Measurements from ENCODE around the gene MALRD1. TPM values are rescaled to one million over a fixed set of nuclear protein-coding genes. Genes with fewer than 3 reads are reported as not detected.
A peak's percentile ranks its signal among the peaks of the same experiment; 100 is the strongest.
"Not testable (repeated sequence)": the region's sequence is repeated elsewhere in the genome, so short reads cannot be mapped to it uniquely, and the experiment has no call there.

MALRD1 gene
- total and polyA plus RNA-seq, 2 donors, result 0.27 to 2.5 TPM

GRCh38 chr10:19493917-19494316 lies 445.3 kb downstream of the MALRD1 start:
- 97% methylated on average over 3 of the region's 3 CpGs for WGBS
- Histone ChIP-seq H3K36me3 (ENCODE audit: control insufficient read depth in 2 of 2, insufficient read depth in 2 of 2, low read length in 1 of 2) (no peaks in the 10 kb centered on the region), H3K4me3 (ENCODE audit: low read length in 2 of 2) (no peak overlapping the region), H3K4me1 (ENCODE audit: control insufficient read depth in 2 of 2, insufficient read depth in 2 of 2, low read length in 2 of 2) (no peaks in the 10 kb centered on the region), H3K27ac (ENCODE audit: low read depth in 1 of 2, low read length in 1 of 2) (no peak overlapping the region), H3K9me3 (ENCODE audit: control insufficient read depth in 2 of 2, insufficient read depth in 1 of 2, low read length in 1 of 2) (no peaks in the 10 kb centered on the region), H3K27me3 (ENCODE audit: control insufficient read depth in 2 of 2, insufficient read depth in 1 of 2, low read length in 1 of 2) (no peaks in the 10 kb centered on the region)
- DNase-seq (ENCODE audit: low read depth in 6 of 9, low spot score in 9 of 9), result no peak

- Histone ChIP-seq H3K9me3 (ENCODE audit: control insufficient read depth in 2 of 2, insufficient read depth in 1 of 2, low read length in 1 of 2) (no peaks in the 10 kb centered on the region), H3K4me1 (ENCODE audit: control insufficient read depth in 2 of 2, insufficient read depth in 2 of 2, low read length in 2 of 2) (no peaks in the 10 kb centered on the region), H3K36me3 (ENCODE audit: control insufficient read depth in 2 of 2, insufficient read depth in 2 of 2, low read length in 1 of 2) (no peaks in the 10 kb centered on the region), H3K4me3 (ENCODE audit: low read length in 2 of 2) (no peak overlapping the region), H3K27ac (ENCODE audit: low read depth in 1 of 2, low read length in 1 of 2) (no peak overlapping the region), H3K27me3 (ENCODE audit: control insufficient read depth in 2 of 2, insufficient read depth in 1 of 2, low read length in 1 of 2) (no peaks in the 10 kb centered on the region)
- 96% methylated on average over 4 of the region's 4 CpGs for WGBS
- DNase-seq (ENCODE audit: low read depth in 6 of 9, low spot score in 9 of 9), result no peak
Measured at GRCh38 chr10:19497026-19497425, 448.4 kb downstream of the MALRD1 start.

GRCh38 chr10:19498393-19499290 lies 450.0 kb downstream of the MALRD1 start:
- Histone ChIP-seq H3K4me3 (ENCODE audit: low read length in 2 of 2) (no peak overlapping the region), H3K27ac (ENCODE audit: low read depth in 1 of 2, low read length in 1 of 2) (no peak overlapping the region), H3K36me3 (ENCODE audit: control insufficient read depth in 2 of 2, insufficient read depth in 2 of 2, low read length in 1 of 2) (no peaks in the 10 kb centered on the region), H3K4me1 (ENCODE audit: control insufficient read depth in 2 of 2, insufficient read depth in 2 of 2, low read length in 2 of 2) (no peaks in the 10 kb centered on the region), H3K27me3 (ENCODE audit: control insufficient read depth in 2 of 2, insufficient read depth in 1 of 2, low read length in 1 of 2) (no peaks in the 10 kb centered on the region), H3K9me3 (ENCODE audit: control insufficient read depth in 2 of 2, insufficient read depth in 1 of 2, low read length in 1 of 2) (no peaks in the 10 kb centered on the region)
- DNase-seq (ENCODE audit: low read depth in 6 of 9, low spot score in 9 of 9), result no peak
- 86% methylated on average over 1 of the region's 1 CpG for WGBS

GRCh38 chr10:19499291-19499770 lies 450.7 kb downstream of the MALRD1 start:
- H3K9me3 ChIP-seq (ENCODE audit: control insufficient read depth in 2 of 2, insufficient read depth in 1 of 2, low read length in 1 of 2), result no peaks in the 10 kb centered on the region
- DNase-seq (ENCODE audit: low read depth in 6 of 9, low spot score in 9 of 9), result no peak
- no peaks in the 10 kb centered on the region for H3K4me1 ChIP-seq (ENCODE audit: control insufficient read depth in 2 of 2, insufficient read depth in 2 of 2, low read length in 2 of 2)
- WGBS, result 95% methylated on average over 1 of the region's 1 CpG
- no peak overlapping the region for H3K27ac ChIP-seq (ENCODE audit: low read depth in 1 of 2, low read length in 1 of 2)
- no peaks in the 10 kb centered on the region for H3K36me3 ChIP-seq (ENCODE audit: control insufficient read depth in 2 of 2, insufficient read depth in 2 of 2, low read length in 1 of 2)
- no peak overlapping the region for H3K4me3 ChIP-seq (ENCODE audit: low read length in 2 of 2)
- H3K27me3 ChIP-seq (ENCODE audit: control insufficient read depth in 2 of 2, insufficient read depth in 1 of 2, low read length in 1 of 2), result no peaks in the 10 kb centered on the region

GRCh38 chr10:19500959-19501358 lies 452.4 kb downstream of the MALRD1 start:
- 88% methylated on average over 1 of the region's 1 CpG for WGBS
- Histone ChIP-seq H3K4me3 (ENCODE audit: low read length in 2 of 2) (no peak overlapping the region), H3K27me3 (ENCODE audit: control insufficient read depth in 2 of 2, insufficient read depth in 1 of 2, low read length in 1 of 2) (no peaks in the 10 kb centered on the region), H3K9me3 (ENCODE audit: control insufficient read depth in 2 of 2, insufficient read depth in 1 of 2, low read length in 1 of 2) (no peaks in the 10 kb centered on the region), H3K36me3 (ENCODE audit: control insufficient read depth in 2 of 2, insufficient read depth in 2 of 2, low read length in 1 of 2) (no peaks in the 10 kb centered on the region), H3K27ac (ENCODE audit: low read depth in 1 of 2, low read length in 1 of 2) (peak overlapping the region in 1 of 2 donors; percentile 31), H3K4me1 (ENCODE audit: control insufficient read depth in 2 of 2, insufficient read depth in 2 of 2, low read length in 2 of 2) (no peaks in the 10 kb centered on the region)
- no peak for DNase-seq (ENCODE audit: low read depth in 6 of 9, low spot score in 9 of 9)

GRCh38 chr10:19505320-19506312 lies 457.0 kb downstream of the MALRD1 start:
- H3K27me3 ChIP-seq (ENCODE audit: control insufficient read depth in 2 of 2, insufficient read depth in 1 of 2, low read length in 1 of 2), result no peaks in the 10 kb centered on the region
- H3K36me3 ChIP-seq (ENCODE audit: control insufficient read depth in 2 of 2, insufficient read depth in 2 of 2, low read length in 1 of 2), result no peaks in the 10 kb centered on the region
- no peak overlapping the region for H3K4me3 ChIP-seq (ENCODE audit: low read length in 2 of 2)
- no peaks in the 10 kb centered on the region for H3K4me1 ChIP-seq (ENCODE audit: control insufficient read depth in 2 of 2, insufficient read depth in 2 of 2, low read length in 2 of 2)
- no peak overlapping the region for H3K27ac ChIP-seq (ENCODE audit: low read depth in 1 of 2, low read length in 1 of 2)
- 94% methylated on average over 6 of the region's 6 CpGs for WGBS
- DNase-seq (ENCODE audit: low read depth in 6 of 9, low spot score in 9 of 9), result no peak
- H3K9me3 ChIP-seq (ENCODE audit: control insufficient read depth in 2 of 2, insufficient read depth in 1 of 2, low read length in 1 of 2), result no peaks in the 10 kb centered on the region

- H3K9me3 ChIP-seq (ENCODE audit: control insufficient read depth in 2 of 2, insufficient read depth in 1 of 2, low read length in 1 of 2); H3K27me3 ChIP-seq (ENCODE audit: control insufficient read depth in 2 of 2, insufficient read depth in 1 of 2, low read length in 1 of 2); H3K4me1 ChIP-seq (ENCODE audit: control insufficient read depth in 2 of 2, insufficient read depth in 2 of 2, low read length in 2 of 2); H3K36me3 ChIP-seq (ENCODE audit: control insufficient read depth in 2 of 2, insufficient read depth in 2 of 2, low read length in 1 of 2); H3K4me3 ChIP-seq (ENCODE audit: low read length in 2 of 2); DNase-seq (ENCODE audit: low read depth in 6 of 9, low spot score in 9 of 9); H3K27ac ChIP-seq (ENCODE audit: low read depth in 1 of 2, low read length in 1 of 2): not testable (repeated sequence)
- 80% methylated on average over 8 of the region's 8 CpGs for WGBS
Measured at GRCh38 chr10:19510005-19510732, 461.6 kb downstream of the MALRD1 start.

- H3K27ac ChIP-seq (ENCODE audit: low read depth in 1 of 2, low read length in 1 of 2), result no peak overlapping the region
- no peaks in the 10 kb centered on the region for H3K4me1 ChIP-seq (ENCODE audit: control insufficient read depth in 2 of 2, insufficient read depth in 2 of 2, low read length in 2 of 2)
- peaks cover 0 to 5% of the 10 kb centered on the region in 2 donors for H3K9me3 ChIP-seq (ENCODE audit: control insufficient read depth in 2 of 2, insufficient read depth in 1 of 2, low read length in 1 of 2)
- H3K27me3 ChIP-seq (ENCODE audit: control insufficient read depth in 2 of 2, insufficient read depth in 1 of 2, low read length in 1 of 2), result no peaks in the 10 kb centered on the region
- no peaks in the 10 kb centered on the region for H3K36me3 ChIP-seq (ENCODE audit: control insufficient read depth in 2 of 2, insufficient read depth in 2 of 2, low read length in 1 of 2)
- no peak overlapping the region for H3K4me3 ChIP-seq (ENCODE audit: low read length in 2 of 2)
- DNase-seq (ENCODE audit: low read depth in 6 of 9, low spot score in 9 of 9), result no peak
Measured at GRCh38 chr10:19518109-19518508, 469.5 kb downstream of the MALRD1 start.
